ENCODE measurements around the gene METTL16.
"Not testable (repeated sequence)": the region's sequence is repeated elsewhere in the genome, so short reads cannot be mapped to it uniquely, and the experiment has no call there.

Gene METTL16

DNA sequence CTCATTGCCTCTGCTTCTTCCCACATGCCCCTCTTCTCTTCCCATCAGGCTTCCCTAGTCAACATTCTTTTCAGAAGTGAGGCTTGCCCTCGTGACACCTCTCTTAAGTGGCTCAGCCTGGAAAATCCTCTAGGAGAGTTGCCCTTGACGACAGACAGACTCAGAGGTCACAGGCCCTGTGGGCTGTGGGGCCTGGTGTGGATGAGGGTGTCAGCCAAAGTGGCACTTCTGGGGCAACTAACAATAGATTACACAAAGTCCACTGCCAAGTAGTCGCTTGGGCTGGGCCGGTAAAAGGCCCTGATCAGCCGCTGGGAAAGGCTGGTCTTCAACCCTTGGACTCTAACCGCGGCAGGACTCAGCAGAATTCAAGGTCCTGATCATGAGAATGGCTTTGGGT, 33.7 kb upstream of the METTL16 start:
- TF ChIP-seq, protein P1, sequence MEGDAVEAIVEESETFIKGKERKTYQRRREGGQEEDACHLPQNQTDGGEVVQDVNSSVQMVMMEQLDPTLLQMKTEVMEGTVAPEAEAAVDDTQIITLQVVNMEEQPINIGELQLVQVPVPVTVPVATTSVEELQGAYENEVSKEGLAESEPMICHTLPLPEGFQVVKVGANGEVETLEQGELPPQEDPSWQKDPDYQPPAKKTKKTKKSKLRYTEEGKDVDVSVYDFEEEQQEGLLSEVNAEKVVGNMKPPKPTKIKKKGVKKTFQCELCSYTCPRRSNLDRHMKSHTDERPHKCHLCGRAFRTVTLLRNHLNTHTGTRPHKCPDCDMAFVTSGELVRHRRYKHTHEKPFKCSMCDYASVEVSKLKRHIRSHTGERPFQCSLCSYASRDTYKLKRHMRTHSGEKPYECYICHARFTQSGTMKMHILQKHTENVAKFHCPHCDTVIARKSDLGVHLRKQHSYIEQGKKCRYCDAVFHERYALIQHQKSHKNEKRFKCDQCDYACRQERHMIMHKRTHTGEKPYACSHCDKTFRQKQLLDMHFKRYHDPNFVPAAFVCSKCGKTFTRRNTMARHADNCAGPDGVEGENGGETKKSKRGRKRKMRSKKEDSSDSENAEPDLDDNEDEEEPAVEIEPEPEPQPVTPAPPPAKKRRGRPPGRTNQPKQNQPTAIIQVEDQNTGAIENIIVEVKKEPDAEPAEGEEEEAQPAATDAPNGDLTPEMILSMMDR (IDR thresholded peaks at IDR 0.05; ENCODE audit: control insufficient read depth, extremely low read depth, insufficient read depth) = no peak

DNA sequence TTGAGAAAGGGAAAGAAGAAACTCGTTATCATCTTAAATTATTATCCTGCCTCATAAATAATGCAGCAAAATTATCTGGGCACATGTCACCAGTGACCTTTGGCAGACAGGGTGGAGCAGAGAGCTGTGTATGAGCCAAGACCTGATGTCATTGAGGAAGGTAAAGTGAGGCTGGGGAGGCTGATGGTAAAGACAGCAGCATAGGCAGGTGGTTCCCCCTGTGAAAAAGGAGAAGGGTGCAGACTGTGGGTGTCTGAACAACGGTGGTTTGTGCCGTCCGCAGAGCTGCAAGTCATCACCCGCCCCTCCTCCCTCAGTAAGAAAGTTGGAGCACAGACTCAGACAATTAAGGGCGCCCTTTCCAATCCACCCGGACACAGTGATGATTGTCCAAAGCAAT, 30.8 kb upstream of the METTL16 start:
- H3K4me3 ChIP-seq (ENCODE audit: low read depth, low read length) = no peak overlapping the region
- TF ChIP-seq, protein P1 (IDR thresholded peaks at IDR 0.05; ENCODE audit: control insufficient read depth, extremely low read depth, insufficient read depth) = no peak
- DNase-seq (ENCODE audit: low read depth) = no peak

More for the DNA sequence above, 33.7 kb upstream of the METTL16 start:
- DNase-seq (ENCODE audit: low read depth) = no peak
- no peak overlapping the region for H3K4me3 ChIP-seq (ENCODE audit: low read depth, low read length)

DNA sequence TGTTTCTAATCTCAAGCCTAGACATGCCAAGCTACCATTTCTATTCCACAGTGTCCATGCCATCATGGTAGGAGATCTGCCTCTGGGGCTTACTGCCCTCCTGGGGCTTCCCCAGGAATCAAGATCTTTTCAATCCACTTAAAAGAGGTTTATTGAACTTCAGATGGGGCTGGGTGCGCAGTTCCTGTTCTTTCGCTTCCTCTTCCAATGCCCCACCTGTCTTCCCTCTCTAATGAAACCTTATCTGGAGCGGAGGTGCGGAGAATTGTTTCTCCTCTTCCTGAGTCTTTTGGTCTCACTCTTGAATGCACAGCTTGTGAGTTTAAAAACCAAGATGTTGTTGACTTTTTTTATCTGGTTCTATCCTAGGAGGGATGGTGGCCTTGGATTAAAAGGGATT, 30.4 kb upstream of the METTL16 start:
- TF ChIP-seq, protein P1 (IDR thresholded peaks at IDR 0.05; ENCODE audit: control insufficient read depth, extremely low read depth, insufficient read depth) = no peak
- DNase-seq (ENCODE audit: low read depth) = no peak
- no peak overlapping the region for H3K4me3 ChIP-seq (ENCODE audit: low read depth, low read length)

DNA sequence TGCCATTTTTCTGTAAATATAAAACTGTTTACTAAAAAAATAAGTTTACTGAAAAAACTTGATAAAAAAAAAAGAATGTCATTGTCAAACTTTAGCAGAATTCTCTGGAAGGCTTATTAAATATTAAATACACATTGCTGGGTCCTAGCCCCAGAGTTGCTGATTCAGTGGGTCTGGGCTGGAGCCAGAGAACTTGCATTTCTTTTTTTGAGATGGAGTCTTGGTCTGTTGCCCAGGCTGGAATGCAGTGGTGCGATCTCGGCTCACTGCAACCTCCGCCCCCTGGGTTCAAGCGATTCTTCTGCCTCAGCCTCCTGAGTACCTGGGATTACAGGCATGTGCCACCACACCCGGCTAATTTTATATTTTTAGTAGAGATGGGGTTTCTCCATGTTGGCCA, 25.9 kb upstream of the METTL16 start:
- not testable (repeated sequence) for H3K4me3 ChIP-seq (ENCODE audit: low read depth, low read length); DNase-seq (ENCODE audit: low read depth)

DNA sequence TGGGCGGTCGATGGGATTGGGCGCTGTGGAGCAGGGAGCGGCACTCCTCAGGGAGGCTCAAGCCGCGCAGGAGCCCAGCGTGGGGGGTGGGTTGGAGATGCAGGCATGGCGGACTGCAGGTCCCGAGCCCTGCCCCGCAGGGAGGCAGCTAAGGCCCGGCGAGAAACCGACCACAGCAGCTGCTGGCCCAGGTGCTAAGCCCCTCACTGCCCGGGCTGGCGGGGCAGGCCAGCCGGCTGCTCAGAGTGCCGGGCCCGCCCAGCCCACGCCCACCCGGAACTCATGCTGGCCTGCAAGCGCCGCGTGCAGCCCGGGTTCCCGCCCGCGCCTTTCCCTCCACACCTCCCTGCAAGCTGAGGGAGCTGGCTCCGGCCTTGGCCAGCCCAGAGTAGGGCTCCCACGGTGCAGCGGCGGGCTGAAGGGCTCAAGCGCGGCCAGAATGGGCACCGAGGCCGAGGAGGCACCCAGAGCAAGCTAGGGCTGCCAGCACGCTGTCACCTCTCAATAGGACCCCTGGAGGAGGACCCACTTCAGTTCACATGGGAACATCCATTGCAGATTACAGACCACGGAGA, 20.5 kb upstream of the METTL16 start:
- TF ChIP-seq, protein P1 (IDR thresholded peaks at IDR 0.05; ENCODE audit: control insufficient read depth, extremely low read depth, insufficient read depth) = no peak
- no peak for DNase-seq (ENCODE audit: low read depth)

DNA sequence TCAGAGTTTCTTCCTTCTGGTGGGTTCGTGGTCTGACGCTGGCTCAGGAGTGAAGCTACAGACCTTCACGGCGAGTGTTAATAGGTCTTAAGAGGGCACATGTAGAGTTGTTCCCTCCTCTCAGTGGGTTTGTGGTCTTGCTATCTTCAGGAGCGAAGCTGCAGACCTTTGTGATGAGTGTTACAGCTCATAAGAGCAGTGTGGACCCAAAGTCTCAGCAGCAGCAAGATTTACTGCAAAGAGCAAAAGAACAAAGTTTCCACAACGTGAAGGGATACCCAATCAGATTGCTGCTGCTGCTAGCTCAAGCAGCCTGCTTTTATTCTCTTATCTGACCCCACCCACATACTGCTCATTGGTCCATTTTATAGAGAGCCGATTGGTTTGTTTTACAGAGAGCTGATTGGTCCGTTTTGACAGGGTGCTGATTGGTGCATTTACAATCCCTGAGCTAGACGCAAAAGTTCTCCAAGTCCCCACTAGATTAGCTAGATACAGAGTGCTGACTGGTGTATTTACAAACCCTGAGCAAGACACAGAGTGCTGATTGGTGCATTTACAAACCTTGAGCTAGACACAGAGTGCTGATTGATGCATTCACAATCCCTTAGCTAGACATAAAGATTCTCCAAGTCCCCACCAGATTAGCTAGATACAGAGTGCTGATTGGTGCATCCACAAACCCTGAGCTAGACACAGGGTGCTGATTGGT, 19.7 kb upstream of the METTL16 start:
- not testable (repeated sequence) for H3K4me3 ChIP-seq (ENCODE audit: low read depth, low read length); DNase-seq (ENCODE audit: low read depth)

More for the DNA sequence above, 20.5 kb upstream of the METTL16 start:
- no peak overlapping the region for H3K4me3 ChIP-seq (ENCODE audit: low read depth, low read length)

DNA sequence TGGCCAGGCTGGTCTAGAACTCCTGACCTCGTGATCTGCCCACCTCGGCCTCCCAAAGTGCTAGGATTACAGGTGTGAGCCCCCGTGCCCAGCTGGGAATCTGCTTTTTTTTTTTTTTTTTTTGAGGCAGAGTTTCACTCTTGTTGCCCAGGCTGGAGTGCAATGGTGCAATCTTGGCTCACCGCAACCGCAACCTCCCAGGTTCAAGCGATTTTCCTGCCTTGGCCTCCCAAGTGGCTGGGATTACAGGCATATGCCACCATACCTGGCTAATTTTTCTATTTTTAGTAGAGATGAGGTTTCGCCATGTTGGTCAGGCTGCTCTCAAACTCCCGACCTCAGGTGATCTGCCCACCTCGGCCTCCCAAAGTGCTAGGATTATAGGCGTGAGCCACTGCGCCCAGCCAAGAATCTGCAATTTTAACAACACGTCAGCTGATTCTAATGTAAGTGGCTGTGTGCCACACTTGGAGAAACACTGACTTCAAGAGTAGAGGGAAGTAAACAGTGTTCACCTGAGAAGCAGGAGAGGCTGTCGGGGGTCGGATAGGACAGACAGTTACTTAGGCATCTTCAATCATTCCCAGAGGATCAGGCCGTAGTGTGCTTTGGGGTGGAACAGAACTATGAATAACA, 10.2 kb upstream of the METTL16 start:
- not testable (repeated sequence) for DNase-seq (ENCODE audit: low read depth); H3K4me3 ChIP-seq (ENCODE audit: low read depth, low read length)

DNA sequence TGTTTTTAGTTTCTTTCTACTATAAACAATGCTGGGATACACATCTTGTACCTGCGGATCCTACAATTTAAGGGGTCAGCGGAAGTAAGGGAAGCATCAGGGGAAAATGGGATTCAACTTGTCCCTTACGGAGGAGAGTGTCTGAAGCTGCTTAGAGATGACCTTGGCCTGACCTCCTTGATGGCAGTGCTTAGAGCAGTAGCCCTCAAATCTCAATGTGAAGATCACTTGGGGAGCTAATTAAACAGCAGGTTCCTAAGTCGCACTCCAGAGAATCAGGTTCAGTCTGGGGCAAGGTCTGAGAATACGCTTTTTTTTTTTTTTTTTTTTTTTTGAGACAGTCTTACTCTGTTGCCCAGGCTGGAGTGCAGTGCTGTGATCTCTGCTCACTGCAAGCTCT, 9.6 kb upstream of the METTL16 start:
- DNase-seq (ENCODE audit: low read depth) = no peak
- TF ChIP-seq, protein P1 (IDR thresholded peaks at IDR 0.05; ENCODE audit: control insufficient read depth, extremely low read depth, insufficient read depth) = no peak
- H3K4me3 ChIP-seq (ENCODE audit: low read depth, low read length) = no peak overlapping the region

Measured in LNCaP clone FGC (cell line).